Measurements from ENCODE around the gene RAB14. TPM values are rescaled to one million over a fixed set of nuclear protein-coding genes. Genes with fewer than 3 reads are reported as not detected.
A peak's percentile ranks its signal among the peaks of the same experiment; 100 is the strongest.

Gene RAB14
- total RNA-seq, 1 donor from 2014 or later, result 54.9 TPM

DNA sequence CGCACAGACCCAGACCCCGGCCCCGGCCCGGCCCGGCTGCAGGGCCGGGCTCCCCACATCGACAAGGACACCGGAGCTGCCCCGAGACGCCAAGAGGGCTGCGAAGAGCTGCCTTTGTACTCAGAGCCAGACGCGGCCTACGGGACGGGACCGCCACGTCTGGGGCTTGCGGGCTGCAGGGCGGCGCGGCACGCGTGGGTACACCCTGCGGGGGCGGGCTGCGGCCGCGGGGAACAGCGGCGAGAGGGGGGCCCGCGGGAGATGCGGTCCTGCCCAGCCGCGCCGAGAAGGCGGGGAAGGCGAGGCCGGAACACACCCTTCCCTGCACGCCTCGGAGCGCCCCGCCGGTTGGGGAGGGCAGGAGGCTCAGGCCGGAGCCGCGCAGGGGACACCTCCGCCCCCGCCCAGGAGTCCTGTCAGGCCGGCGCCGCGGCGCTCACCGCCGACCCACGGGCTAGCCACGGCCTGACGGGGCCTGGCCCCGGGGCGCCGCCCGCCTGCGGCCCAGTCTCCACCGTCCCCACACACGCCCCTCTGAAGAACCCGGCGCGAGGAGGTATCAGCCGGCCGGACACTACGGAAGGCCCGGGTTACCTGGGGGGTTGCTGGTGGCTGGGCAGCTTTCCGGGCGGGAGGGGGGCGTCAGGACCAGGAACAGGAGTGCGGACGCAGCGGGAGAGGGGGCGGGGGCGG lies 478 bp downstream of the RAB14 start:
- no peaks in the 10 kb centered on the region for H3K27me3 Mint-ChIP-seq (ENCODE audit: low read depth)
- H3K4me3 Mint-ChIP-seq, result peak overlapping the region; percentile 91
- no peaks in the 10 kb centered on the region for H3K36me3 Mint-ChIP-seq
- H3K4me1 Mint-ChIP-seq, result peaks cover 48% of the 10 kb centered on the region
- peak; percentile 25 to 53 for DNase-seq (ENCODE audit: low spot score in 2 of 2, unreplicated experiment in 2 of 2)
- peak overlapping the region; percentile 95 for H3K27ac Mint-ChIP-seq
- TF ChIP-seq, protein P1, sequence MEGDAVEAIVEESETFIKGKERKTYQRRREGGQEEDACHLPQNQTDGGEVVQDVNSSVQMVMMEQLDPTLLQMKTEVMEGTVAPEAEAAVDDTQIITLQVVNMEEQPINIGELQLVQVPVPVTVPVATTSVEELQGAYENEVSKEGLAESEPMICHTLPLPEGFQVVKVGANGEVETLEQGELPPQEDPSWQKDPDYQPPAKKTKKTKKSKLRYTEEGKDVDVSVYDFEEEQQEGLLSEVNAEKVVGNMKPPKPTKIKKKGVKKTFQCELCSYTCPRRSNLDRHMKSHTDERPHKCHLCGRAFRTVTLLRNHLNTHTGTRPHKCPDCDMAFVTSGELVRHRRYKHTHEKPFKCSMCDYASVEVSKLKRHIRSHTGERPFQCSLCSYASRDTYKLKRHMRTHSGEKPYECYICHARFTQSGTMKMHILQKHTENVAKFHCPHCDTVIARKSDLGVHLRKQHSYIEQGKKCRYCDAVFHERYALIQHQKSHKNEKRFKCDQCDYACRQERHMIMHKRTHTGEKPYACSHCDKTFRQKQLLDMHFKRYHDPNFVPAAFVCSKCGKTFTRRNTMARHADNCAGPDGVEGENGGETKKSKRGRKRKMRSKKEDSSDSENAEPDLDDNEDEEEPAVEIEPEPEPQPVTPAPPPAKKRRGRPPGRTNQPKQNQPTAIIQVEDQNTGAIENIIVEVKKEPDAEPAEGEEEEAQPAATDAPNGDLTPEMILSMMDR (IDR thresholded peaks at IDR 0.05; ENCODE audit: unreplicated experiment), result no peak
- H3K9me3 Mint-ChIP-seq, result no peaks in the 10 kb centered on the region

DNA sequence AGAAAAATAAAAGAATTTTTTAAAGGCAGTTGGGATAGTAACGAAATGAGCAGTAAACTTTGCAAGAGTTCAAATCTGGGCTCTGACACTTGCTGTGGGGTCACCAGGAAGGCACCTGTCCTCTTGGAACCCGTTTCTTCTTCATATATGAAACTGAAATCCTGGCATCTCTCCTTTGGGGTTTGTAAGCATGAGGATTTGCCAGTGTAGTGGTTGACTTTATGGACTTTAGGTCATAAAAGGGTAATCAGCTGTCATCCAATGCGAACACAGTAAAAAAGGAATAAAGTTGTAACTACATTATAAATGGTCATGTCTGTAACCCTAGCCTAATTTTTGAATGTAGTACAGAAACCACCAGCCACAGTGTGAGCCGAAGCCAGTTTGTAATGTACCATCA lies 1.3 kb downstream of the RAB14 start:
- Mint-ChIP-seq H3K27me3 (ENCODE audit: low read depth) (no peaks in the 10 kb centered on the region), H3K9me3 (no peaks in the 10 kb centered on the region), H3K36me3 (no peaks in the 10 kb centered on the region), H3K4me3 (peak overlapping the region; percentile 91), H3K4me1 (peaks cover 57% of the 10 kb centered on the region), H3K27ac (peak overlapping the region; percentile 95)
- TF ChIP-seq, protein P1 (IDR thresholded peaks at IDR 0.05; ENCODE audit: unreplicated experiment), result no peak
- DNase-seq (ENCODE audit: low spot score in 2 of 2, unreplicated experiment in 2 of 2), result no peak

DNA sequence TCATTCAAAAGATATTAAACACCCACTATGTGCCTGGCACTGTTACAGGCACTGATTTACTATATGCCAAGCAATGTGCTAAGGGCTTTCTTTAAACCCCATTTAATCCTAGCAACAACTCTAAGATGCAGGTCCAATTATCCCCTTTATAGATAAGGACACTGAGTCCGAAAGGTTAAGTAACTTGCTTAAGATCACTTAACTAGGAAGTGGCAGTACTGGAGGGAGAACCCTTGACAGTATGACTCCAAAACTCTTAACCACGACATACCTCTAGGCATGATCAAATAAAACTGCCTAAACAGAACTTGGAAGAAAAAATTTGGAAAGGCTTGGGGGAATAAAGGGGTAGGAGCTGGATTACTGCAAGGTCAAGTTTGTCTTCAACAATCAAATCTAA lies 1.7 kb downstream of the RAB14 start:
- no peak for DNase-seq (ENCODE audit: low spot score in 2 of 2, unreplicated experiment in 2 of 2)
- no peaks in the 10 kb centered on the region for H3K9me3 Mint-ChIP-seq
- TF ChIP-seq, protein P1 (IDR thresholded peaks at IDR 0.05; ENCODE audit: unreplicated experiment), result no peak
- H3K4me3 Mint-ChIP-seq, result peak overlapping the region; percentile 91
- H3K27me3 Mint-ChIP-seq (ENCODE audit: low read depth), result no peaks in the 10 kb centered on the region
- H3K36me3 Mint-ChIP-seq, result no peaks in the 10 kb centered on the region
- peaks cover 61% of the 10 kb centered on the region for H3K4me1 Mint-ChIP-seq
- peak overlapping the region; percentile 95 for H3K27ac Mint-ChIP-seq

DNA sequence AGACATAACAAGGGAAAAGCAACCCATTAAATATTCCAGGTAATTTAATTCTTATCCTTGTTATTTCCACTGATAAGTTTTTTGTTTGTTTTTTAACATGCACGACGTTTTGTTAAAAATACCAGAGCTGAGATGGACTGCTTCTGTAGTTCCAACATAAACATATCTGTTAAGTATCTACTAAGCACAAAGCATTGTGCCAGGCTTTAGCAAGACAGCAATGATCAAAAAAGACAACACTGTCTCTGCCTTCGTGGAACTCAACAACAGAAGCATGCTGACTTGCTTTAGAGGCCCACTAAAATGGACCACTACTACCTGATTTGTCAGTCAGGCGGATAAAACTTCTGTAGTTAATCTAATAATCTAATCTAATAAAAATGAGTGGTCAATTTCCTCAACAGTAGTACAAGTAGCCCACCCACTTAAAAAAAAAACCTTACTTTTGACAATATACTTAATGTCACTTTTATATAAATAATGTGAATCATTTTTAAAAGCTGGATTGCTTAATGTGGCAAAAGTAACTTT lies 3.1 kb downstream of the RAB14 start:
- Mint-ChIP-seq H3K27ac (peak overlapping the region; percentile 60), H3K4me3 (no peak overlapping the region)

DNA sequence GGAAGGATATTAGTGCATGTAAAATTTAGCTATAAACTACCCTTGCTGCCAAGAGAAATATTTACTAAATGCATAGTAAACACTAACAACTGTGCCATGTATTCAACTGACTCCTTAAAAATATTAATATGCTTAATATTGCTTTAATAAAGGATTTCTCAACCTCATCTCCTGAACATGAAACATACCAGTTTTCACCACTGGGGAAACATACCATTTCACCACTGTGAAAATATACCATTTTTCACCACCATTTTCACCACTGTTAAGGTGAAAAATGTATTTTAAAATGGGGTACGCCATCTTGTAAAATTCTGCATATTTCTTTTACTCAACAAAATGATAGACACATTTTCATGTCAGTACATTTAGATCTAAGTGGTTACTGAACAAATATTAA lies 4.5 kb downstream of the RAB14 start:
- Mint-ChIP-seq H3K27me3 (ENCODE audit: low read depth) (no peaks in the 10 kb centered on the region), H3K9me3 (no peaks in the 10 kb centered on the region), H3K4me1 (peaks cover 71% of the 10 kb centered on the region), H3K27ac (no peak overlapping the region), H3K4me3 (no peak overlapping the region), H3K36me3 (no peaks in the 10 kb centered on the region)
- no peak for DNase-seq (ENCODE audit: low spot score in 2 of 2, unreplicated experiment in 2 of 2)
- TF ChIP-seq, protein P1 (IDR thresholded peaks at IDR 0.05; ENCODE audit: unreplicated experiment), result peak; percentile 47

More for the DNA sequence above, 3.1 kb downstream of the RAB14 start:
- no peaks in the 10 kb centered on the region for H3K27me3 Mint-ChIP-seq (ENCODE audit: low read depth)
- no peak for DNase-seq (ENCODE audit: low spot score in 2 of 2, unreplicated experiment in 2 of 2)
- peaks cover 70% of the 10 kb centered on the region for H3K4me1 Mint-ChIP-seq
- TF ChIP-seq, protein P1 (IDR thresholded peaks at IDR 0.05; ENCODE audit: unreplicated experiment), result no peak
- H3K9me3 Mint-ChIP-seq, result no peaks in the 10 kb centered on the region
- H3K36me3 Mint-ChIP-seq, result no peaks in the 10 kb centered on the region
